GM12878 (cell line): ENCODE results near the gene OR10R2. TPM values are rescaled to one million over a fixed set of nuclear protein-coding genes. Genes with fewer than 3 reads are reported as not detected.

Source experiments
- ATAC-seq: fragments of 200-7000 bp; cut with Tn5 transposase; 3 replicates; pipeline ENCODE4 v1.9.1; 2020; ENCODE audit warnings: mild to moderate bottlenecking, moderate library complexity
- BruUV-seq: library from RNA; stranded (reverse); fragments of 400-500 nt; replicated peaks from 2 replicates; lab custom pipeline; 2021; lab: Mats Ljungman, UMichigan
- CTCF ChIA-PET: fragments of 300-600 bp; sonication (Branson Sonifier 250); formaldehyde crosslinking; extraction: SDS; loops from one replicate; lab custom pipeline; 2021; ENCODE audit warnings: inconsistent platforms; lab: Yijun Ruan, JAX
- POLR2A ChIA-PET: fragments of 350-600 bp; formaldehyde crosslinking; extraction: SDS; loops from one replicate; lab custom pipeline; 2021; ENCODE audit warnings: inconsistent platforms; lab: Charles Lee
- RAD21 ChIA-PET: fragments of 300-600 bp; sonication (Branson Sonifier 250); formaldehyde crosslinking; loops from one replicate; lab custom pipeline; 2023; ENCODE audit warnings: antibody characterized with exemption; ENCODE audit not compliant: unreplicated experiment; lab: Charles Lee
- SMC1A ChIA-PET: fragments of 300-600 bp; sonication (Branson Sonifier 250); formaldehyde crosslinking; loops from one replicate; lab custom pipeline; 2023; ENCODE audit not compliant: unreplicated experiment, uncharacterized antibody; lab: Charles Lee
- DNase-seq: peaks from one replicate; pipeline ENCODE4 v3.0.0-alpha.2; 2011; ENCODE audit warnings: low read depth, low spot score
- FAIRE-seq: peaks from 3 replicates; lab custom pipeline; 2011; peaks lifted over from hg19 to GRCh38; lab: Jason Lieb, UNC
- H2AFZ ChIP-seq: 2 replicates; pipeline ENCODE4 v1.6.0; 2011; ENCODE audit warnings: low read depth, low read length, control low read depth; ENCODE audit not compliant: control insufficient read depth
- H3K27ac ChIP-seq: 2 replicates; pipeline ENCODE4 v1.5.1; 2011; ENCODE audit warnings: control low read depth; ENCODE audit not compliant: control insufficient read depth, insufficient read depth
- H3K27me3 ChIP-seq, 2 experiments: replicated peaks in 1 of 2; 2 replicates each; pipeline versions ENCODE4 v1.6.0 to v1.6.1; 2011; ENCODE audit warnings: low read length in 1 of 2; ENCODE audit not compliant: control insufficient read depth in 2 of 2, insufficient read depth in 2 of 2
- H3K36me3 ChIP-seq, 2 experiments: 2 replicates each; pipeline ENCODE4 v1.5.1; 2011; ENCODE audit warnings: low read length in 1 of 2; ENCODE audit not compliant: control insufficient read depth in 2 of 2, insufficient read depth in 2 of 2
- H3K4me1 ChIP-seq: 2 replicates; pipeline ENCODE4 v1.6.1; 2011; ENCODE audit warnings: mild to moderate bottlenecking, low read length, moderate library complexity, mixed read lengths; ENCODE audit not compliant: control insufficient read depth, insufficient read depth
- H3K4me2 ChIP-seq: 2 replicates; pipeline ENCODE4 v1.6.0; 2011; ENCODE audit warnings: control low read depth; ENCODE audit not compliant: control insufficient read depth, insufficient read depth
- H3K4me3 ChIP-seq: fragments of 200-600 bp; sonication (generic); 2 replicates; pipeline ENCODE4 v1.5.1; 2016
- H3K79me2 ChIP-seq: 2 replicates; pipeline ENCODE4 v1.6.0; 2011; ENCODE audit warnings: low read length; ENCODE audit not compliant: control insufficient read depth, insufficient read depth
- H3K9ac ChIP-seq: 2 replicates; pipeline ENCODE4 v1.8.0; 2011; ENCODE audit warnings: low read length, control low read depth, mixed read lengths; ENCODE audit not compliant: control insufficient read depth, insufficient read depth
- H3K9me3 ChIP-seq: replicated peaks from 3 replicates; pipeline ENCODE4 v1.5.1; 2011; ENCODE audit warnings: mild to moderate bottlenecking, low read length; ENCODE audit not compliant: control insufficient read depth, insufficient read depth
- H4K20me1 ChIP-seq: 2 replicates; pipeline ENCODE4 v1.6.0; 2011; ENCODE audit not compliant: control insufficient read depth, insufficient read depth
- NR2C2 ChIP-seq: IDR thresholded peaks from 2 replicates; pipeline ENCODE4 v1.6.1; 2011; ENCODE audit warnings: borderline replicate concordance, low read depth; ENCODE audit not compliant: control insufficient read depth, insufficient read length
- NR2F1 ChIP-seq: fragments of 450-650 bp; conservative IDR thresholded peaks from 2 replicates; pipeline ENCODE4 v1.6.1; 2017; ENCODE audit warnings: mild to moderate bottlenecking
- SMAD1 ChIP-seq: fragments of 450-650 bp; IDR thresholded peaks from 2 replicates; pipeline ENCODE4 v1.6.1; 2018; ENCODE audit warnings: mild to moderate bottlenecking, low read depth; ENCODE audit not compliant: partially characterized antibody
- WGBS: methylation state at CpG from one replicate; pipeline ENCODE4 v1.1.6; 2016; ENCODE audit warnings: low lambda C conversion rate; ENCODE audit not compliant: insufficient replicate concordance, insufficient coverage; ENCODE audit errors: missing lambda C conversion rate; 5-methylcytosine and 5-hydroxymethylcytosine counted together
- in situ Hi-C: fragments of 300-500 bp; cut with MboI; formaldehyde crosslinking; loops from 9 replicates; pipeline ENCODE4 v1.14.3; 2018; ENCODE audit warnings: mixed read lengths
- intact Hi-C: fragments of 100-400 bp; cut with micrococcal nuclease; formaldehyde crosslinking; loops from one replicate; pipeline ENCODE4 v1.14.2; 2022; ENCODE audit not compliant: unreplicated experiment
- polyA plus RNA-seq, 11 experiments: library from polyadenylated mRNA; depleted of rRNA in 4 of 11; unstranded in 6 of 11; stranded (reverse) in 5 of 11; fragments of >200 nt; fragmentation: Nextera tagmentation in 4 of 11; fragmentation: Illumina TruSeq in 1 of 11; extraction: Ambion mirVana in 4 of 11; extraction: Trizol in 1 of 11; gene quantifications; 1 replicate in 1 of 11; 2 replicates in 10 of 11; pipeline versions ENCODE4 v1.2.1 to v1.2.3, GENCODE V29; 2011 to 2016; ENCODE audit warnings: inconsistent platforms in 2 of 11, missing spikeins in 2 of 11, low read depth in 1 of 11
- total RNA-seq, 4 experiments: library from RNA; depleted of rRNA in 3 of 4; stranded (reverse); fragments of >200 nt in 3 of 4; fragmentation: Illumina TruSeq in 1 of 4; extraction: Trizol in 1 of 4; gene quantifications; 2 replicates each; pipeline versions ENCODE4 v1.2.1 to v1.2.3, GENCODE V29; 2013 to 2021
- TF ChIP-seq, protein P1 (sequence below): fragments of 450-650 bp; IDR thresholded peaks from 2 replicates; pipeline ENCODE4 v1.6.1; 2017; ENCODE audit warnings: low read depth, mild to moderate bottlenecking, moderate library complexity
- TF ChIP-seq, protein P2 (sequence below): fragments of 450-650 bp; IDR thresholded peaks from 2 replicates; pipeline ENCODE4 v1.6.1; 2016; ENCODE audit warnings: mild to moderate bottlenecking, moderate library complexity, borderline replicate concordance
- TF ChIP-seq, protein P3 (sequence below): IDR thresholded peaks from 2 replicates; pipeline ENCODE4 v1.6.1; 2012; ENCODE audit warnings: low read length, inconsistent platforms
- TF ChIP-seq, protein P4 (sequence below): fragments of 450-650 bp; formaldehyde crosslinking; IDR thresholded peaks from 2 replicates; pipeline ENCODE4 v1.5.0; 2022; ENCODE audit warnings: mild to moderate bottlenecking, missing genetic modification characterization
- TF ChIP-seq, protein P5 (sequence below): fragments of 450-650 bp; IDR thresholded peaks from 2 replicates; pipeline ENCODE4 v1.6.1; 2017; ENCODE audit warnings: antibody characterized with exemption, mild to moderate bottlenecking, moderate library complexity

The OR10R2 gene
- total and polyA plus RNA-seq, 10 of the 15 experiments (the other 5 are each of a cell fraction or from before 2014, with no cell fraction given) = not detected

DNA sequence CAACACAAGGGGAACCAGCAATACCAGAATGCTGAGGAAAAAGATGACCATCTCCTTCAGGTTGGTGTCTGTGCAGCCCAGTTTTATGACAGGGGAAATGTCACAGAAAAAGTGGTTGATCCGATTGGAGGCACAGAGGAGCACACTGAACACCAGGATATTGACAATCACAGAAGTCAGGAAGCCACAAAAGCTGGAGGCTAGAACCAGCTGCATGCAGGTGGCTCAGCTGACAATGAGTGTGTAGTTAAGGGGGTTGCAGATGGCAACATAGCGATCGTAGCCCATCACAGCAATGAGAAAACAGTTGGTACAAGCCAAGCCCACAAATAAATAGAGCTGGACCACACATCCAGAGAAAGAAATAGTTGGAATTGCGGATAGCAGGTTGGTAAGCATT is 26.6 kb upstream of the OR10R2 start (continued):
- TF ChIP-seq, protein P1, sequence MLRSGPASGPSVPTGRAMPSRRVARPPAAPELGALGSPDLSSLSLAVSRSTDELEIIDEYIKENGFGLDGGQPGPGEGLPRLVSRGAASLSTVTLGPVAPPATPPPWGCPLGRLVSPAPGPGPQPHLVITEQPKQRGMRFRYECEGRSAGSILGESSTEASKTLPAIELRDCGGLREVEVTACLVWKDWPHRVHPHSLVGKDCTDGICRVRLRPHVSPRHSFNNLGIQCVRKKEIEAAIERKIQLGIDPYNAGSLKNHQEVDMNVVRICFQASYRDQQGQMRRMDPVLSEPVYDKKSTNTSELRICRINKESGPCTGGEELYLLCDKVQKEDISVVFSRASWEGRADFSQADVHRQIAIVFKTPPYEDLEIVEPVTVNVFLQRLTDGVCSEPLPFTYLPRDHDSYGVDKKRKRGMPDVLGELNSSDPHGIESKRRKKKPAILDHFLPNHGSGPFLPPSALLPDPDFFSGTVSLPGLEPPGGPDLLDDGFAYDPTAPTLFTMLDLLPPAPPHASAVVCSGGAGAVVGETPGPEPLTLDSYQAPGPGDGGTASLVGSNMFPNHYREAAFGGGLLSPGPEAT = no peak

DNA sequence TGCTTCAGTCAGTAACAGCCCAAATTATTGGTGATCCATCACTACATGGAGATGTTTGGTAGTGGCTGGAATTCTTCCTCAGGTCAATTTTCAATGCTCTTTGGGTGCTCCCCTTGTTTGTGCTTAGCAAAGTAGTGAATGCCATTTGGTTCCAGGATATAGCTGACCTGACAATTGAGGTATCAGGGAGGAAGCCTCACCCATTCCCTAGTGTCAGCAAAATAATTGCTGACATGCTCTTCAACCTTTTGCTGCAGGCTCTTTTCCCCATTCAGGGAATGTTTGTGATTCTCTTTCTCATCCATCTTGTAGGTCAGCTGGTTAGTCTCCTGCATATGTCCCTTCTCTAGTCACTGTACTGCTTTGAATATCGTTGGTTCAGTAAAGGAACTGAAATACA is 17.5 kb upstream of the OR10R2 start:
- BruUV-seq = no TSS peak
- ChIA-PET CTCF (no interaction called here), RAD21 (no interaction called here), POLR2A (no interaction called here), SMC1A (no interaction called here)
- no peak overlapping the region for H3K9ac ChIP-seq
- no peak overlapping the region for H3K4me3 ChIP-seq
- FAIRE-seq = no peak
- no peak overlapping the region for H2AFZ ChIP-seq
- in situ Hi-C loops = no loop called here
- H3K79me2 ChIP-seq = no peaks in the 10 kb centered on the region
- no peaks in the 10 kb centered on the region; a peak in 1 of 4 replicates for H3K27me3 ChIP-seq
- no peak for ATAC-seq
- no peak overlapping the region for H3K27ac ChIP-seq
- TF ChIP-seq NR2C2 (no peak), NR2F1 (no peak), SMAD1 (no peak)
- TF ChIP-seq, protein P2, sequence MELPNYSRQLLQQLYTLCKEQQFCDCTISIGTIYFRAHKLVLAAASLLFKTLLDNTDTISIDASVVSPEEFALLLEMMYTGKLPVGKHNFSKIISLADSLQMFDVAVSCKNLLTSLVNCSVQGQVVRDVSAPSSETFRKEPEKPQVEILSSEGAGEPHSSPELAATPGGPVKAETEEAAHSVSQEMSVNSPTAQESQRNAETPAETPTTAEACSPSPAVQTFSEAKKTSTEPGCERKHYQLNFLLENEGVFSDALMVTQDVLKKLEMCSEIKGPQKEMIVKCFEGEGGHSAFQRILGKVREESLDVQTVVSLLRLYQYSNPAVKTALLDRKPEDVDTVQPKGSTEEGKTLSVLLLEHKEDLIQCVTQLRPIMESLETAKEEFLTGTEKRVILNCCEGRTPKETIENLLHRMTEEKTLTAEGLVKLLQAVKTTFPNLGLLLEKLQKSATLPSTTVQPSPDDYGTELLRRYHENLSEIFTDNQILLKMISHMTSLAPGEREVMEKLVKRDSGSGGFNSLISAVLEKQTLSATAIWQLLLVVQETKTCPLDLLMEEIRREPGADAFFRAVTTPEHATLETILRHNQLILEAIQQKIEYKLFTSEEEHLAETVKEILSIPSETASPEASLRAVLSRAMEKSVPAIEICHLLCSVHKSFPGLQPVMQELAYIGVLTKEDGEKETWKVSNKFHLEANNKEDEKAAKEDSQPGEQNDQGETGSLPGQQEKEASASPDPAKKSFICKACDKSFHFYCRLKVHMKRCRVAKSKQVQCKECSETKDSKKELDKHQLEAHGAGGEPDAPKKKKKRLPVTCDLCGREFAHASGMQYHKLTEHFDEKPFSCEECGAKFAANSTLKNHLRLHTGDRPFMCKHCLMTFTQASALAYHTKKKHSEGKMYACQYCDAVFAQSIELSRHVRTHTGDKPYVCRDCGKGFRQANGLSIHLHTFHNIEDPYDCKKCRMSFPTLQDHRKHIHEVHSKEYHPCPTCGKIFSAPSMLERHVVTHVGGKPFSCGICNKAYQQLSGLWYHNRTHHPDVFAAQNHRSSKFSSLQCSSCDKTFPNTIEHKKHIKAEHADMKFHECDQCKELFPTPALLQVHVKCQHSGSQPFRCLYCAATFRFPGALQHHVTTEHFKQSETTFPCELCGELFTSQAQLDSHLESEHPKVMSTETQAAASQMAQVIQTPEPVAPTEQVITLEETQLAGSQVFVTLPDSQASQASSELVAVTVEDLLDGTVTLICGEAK = no peak
- TF ChIP-seq, protein P3, sequence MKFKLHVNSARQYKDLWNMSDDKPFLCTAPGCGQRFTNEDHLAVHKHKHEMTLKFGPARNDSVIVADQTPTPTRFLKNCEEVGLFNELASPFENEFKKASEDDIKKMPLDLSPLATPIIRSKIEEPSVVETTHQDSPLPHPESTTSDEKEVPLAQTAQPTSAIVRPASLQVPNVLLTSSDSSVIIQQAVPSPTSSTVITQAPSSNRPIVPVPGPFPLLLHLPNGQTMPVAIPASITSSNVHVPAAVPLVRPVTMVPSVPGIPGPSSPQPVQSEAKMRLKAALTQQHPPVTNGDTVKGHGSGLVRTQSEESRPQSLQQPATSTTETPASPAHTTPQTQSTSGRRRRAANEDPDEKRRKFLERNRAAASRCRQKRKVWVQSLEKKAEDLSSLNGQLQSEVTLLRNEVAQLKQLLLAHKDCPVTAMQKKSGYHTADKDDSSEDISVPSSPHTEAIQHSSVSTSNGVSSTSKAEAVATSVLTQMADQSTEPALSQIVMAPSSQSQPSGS = no peak
- TF ChIP-seq, protein P4, sequence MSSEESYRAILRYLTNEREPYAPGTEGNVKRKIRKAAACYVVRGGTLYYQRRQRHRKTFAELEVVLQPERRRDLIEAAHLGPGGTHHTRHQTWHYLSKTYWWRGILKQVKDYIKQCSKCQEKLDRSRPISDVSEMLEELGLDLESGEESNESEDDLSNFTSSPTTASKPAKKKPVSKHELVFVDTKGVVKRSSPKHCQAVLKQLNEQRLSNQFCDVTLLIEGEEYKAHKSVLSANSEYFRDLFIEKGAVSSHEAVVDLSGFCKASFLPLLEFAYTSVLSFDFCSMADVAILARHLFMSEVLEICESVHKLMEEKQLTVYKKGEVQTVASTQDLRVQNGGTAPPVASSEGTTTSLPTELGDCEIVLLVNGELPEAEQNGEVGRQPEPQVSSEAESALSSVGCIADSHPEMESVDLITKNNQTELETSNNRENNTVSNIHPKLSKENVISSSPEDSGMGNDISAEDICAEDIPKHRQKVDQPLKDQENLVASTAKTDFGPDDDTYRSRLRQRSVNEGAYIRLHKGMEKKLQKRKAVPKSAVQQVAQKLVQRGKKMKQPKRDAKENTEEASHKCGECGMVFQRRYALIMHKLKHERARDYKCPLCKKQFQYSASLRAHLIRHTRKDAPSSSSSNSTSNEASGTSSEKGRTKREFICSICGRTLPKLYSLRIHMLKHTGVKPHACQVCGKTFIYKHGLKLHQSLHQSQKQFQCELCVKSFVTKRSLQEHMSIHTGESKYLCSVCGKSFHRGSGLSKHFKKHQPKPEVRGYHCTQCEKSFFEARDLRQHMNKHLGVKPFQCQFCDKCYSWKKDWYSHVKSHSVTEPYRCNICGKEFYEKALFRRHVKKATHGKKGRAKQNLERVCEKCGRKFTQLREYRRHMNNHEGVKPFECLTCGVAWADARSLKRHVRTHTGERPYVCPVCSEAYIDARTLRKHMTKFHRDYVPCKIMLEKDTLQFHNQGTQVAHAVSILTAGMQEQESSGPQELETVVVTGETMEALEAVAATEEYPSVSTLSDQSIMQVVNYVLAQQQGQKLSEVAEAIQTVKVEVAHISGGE (CRISPR knock-in tag) = no peak
- TF ChIP-seq, protein P5, sequence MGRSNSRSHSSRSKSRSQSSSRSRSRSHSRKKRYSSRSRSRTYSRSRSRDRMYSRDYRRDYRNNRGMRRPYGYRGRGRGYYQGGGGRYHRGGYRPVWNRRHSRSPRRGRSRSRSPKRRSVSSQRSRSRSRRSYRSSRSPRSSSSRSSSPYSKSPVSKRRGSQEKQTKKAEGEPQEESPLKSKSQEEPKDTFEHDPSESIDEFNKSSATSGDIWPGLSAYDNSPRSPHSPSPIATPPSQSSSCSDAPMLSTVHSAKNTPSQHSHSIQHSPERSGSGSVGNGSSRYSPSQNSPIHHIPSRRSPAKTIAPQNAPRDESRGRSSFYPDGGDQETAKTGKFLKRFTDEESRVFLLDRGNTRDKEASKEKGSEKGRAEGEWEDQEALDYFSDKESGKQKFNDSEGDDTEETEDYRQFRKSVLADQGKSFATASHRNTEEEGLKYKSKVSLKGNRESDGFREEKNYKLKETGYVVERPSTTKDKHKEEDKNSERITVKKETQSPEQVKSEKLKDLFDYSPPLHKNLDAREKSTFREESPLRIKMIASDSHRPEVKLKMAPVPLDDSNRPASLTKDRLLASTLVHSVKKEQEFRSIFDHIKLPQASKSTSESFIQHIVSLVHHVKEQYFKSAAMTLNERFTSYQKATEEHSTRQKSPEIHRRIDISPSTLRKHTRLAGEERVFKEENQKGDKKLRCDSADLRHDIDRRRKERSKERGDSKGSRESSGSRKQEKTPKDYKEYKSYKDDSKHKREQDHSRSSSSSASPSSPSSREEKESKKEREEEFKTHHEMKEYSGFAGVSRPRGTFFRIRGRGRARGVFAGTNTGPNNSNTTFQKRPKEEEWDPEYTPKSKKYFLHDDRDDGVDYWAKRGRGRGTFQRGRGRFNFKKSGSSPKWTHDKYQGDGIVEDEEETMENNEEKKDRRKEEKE = no peak
- H3K4me2 ChIP-seq = no peak overlapping the region
- no peak for DNase-seq
- H4K20me1 ChIP-seq = no peaks in the 10 kb centered on the region
- no peaks in the 10 kb centered on the region for H3K9me3 ChIP-seq
- 5% methylated on average over 1 of the region's 1 CpG for WGBS
- intact Hi-C loops = no loop called here
- H3K4me1 ChIP-seq = no peaks in the 10 kb centered on the region
- H3K36me3 ChIP-seq = no peaks in the 10 kb centered on the region
